LNCAP (cell line): Measurements from ENCODE around the gene TAOK2.

Source experiments
- TF ChIP-seq, protein P1 (sequence below): fragments of 450-650 bp; IDR thresholded peaks from 2 replicates; pipeline ENCODE4 v1.5.1; 2017; ENCODE audit warnings: mild to moderate bottlenecking

The TAOK2 gene

DNA sequence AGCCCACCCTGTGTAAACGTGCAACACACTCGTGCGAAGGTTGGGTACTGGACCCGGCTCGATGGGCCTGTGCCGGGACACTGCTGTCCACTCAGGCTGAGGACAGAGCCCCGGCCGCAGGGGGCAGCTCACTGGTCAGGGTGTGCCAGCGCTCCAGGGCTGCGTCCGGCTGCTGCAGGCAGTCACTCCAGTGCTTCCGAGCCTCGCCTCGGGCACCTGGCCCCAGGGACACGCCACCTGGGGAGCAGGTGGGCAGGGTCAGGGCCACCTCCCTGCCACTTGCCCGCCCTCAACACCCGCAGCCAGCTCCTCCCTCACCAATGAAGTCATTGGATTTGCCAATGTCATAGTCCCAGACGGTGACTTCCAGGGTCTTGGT lies 32.4 kb downstream of the TAOK2 start:
- TF ChIP-seq, protein P1, sequence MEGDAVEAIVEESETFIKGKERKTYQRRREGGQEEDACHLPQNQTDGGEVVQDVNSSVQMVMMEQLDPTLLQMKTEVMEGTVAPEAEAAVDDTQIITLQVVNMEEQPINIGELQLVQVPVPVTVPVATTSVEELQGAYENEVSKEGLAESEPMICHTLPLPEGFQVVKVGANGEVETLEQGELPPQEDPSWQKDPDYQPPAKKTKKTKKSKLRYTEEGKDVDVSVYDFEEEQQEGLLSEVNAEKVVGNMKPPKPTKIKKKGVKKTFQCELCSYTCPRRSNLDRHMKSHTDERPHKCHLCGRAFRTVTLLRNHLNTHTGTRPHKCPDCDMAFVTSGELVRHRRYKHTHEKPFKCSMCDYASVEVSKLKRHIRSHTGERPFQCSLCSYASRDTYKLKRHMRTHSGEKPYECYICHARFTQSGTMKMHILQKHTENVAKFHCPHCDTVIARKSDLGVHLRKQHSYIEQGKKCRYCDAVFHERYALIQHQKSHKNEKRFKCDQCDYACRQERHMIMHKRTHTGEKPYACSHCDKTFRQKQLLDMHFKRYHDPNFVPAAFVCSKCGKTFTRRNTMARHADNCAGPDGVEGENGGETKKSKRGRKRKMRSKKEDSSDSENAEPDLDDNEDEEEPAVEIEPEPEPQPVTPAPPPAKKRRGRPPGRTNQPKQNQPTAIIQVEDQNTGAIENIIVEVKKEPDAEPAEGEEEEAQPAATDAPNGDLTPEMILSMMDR: no peak

DNA sequence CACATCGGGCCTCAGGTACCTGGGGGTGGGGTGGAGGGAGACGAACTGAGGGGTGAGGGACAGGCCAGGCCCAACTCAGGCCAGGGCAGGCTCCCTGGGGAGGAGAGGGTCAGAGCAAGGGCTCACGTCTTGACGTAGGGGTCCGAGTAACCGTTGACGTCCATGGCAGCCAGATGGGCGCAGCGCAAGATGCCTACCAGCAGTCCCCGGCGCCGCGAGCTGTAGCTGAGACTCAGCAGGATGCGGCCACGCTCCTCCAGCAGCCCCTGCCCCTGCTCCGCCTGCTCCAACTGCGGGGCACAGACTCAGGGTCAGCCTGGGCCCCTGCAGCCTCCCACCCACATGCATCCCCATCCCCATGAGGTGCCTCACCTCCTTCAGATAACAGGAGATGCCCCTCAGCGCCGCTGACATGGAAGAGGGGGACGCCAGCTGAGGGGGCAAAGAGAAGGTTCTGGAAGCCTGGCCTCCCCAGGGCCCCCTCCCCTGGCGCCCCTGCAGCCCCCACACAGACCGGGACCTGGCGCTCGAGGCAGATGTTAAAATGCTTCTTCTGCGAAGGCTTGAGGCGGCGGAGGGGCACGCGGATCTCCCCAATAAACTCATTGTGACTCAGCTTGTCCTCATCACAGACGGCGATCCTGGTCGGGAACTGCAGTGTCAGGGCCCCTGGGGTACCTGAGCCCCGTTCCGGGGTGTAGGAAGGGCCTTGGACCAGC lies 33.1 kb downstream of the TAOK2 start:
- TF ChIP-seq, protein P1: no peak

DNA sequence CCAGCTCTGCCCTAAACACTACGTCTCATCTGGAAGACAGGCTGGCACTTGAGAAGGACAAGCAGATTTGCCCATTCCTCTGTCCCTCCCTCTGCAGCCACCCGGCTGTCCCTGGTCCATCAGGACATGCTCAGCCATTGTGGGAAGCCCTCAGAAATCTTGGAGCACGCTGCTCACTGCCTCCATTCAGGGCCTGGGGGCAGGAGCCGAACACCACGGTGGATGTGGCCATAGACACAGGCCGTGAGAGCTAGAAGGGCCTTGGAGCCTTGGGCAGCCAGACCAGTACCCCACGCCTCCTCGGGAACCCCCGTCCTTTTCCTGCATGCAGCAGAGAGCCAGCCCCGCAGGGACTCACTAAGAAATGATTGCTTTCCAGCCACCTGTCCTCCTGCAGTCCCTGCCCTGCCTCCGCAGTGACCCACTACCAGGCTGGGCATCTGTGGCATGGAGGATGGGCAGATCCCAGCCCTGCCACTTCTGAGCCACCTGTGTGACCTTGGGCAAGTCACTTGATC lies 33.8 kb downstream of the TAOK2 start:
- TF ChIP-seq, protein P1: no peak

DNA sequence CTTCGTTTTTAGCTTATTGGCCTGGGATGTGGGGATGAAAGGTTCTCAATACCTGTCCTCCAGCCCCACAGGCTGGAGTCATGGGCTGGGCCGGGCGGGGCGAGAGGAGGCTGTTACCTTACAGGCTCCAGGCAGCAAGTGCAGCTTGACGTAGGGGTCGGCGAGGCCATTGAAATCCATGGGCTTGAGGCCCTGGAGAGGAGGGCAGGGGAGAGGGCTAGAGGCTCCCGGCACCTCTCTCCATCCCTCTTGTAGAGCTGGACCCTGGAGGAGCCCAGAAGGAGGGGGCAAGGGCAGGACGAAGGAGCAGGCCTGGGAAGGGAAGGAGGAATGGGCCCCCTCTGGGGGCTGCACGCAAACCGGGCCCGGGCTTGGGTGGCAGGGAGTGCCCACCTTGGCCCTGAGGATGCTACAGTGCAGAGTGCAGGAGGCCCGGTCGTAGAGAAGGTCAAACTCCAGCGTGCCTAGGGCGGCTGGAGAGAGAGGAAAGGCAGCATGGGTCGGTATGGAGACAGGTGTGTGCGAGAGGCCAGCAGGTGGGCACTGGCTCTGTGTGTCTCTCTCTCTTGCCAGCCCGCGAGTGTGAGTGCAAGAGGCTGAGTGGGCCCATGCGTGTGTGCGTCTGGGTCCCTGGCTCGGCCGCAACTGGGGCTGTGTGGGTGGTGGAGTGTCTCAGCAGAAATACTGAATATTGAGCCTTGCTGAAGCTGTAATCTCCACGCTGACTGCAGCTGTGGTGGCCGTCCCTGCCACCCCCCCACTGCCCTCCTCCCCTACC lies 35.6 kb downstream of the TAOK2 start:
- TF ChIP-seq, protein P1: no peak

DNA sequence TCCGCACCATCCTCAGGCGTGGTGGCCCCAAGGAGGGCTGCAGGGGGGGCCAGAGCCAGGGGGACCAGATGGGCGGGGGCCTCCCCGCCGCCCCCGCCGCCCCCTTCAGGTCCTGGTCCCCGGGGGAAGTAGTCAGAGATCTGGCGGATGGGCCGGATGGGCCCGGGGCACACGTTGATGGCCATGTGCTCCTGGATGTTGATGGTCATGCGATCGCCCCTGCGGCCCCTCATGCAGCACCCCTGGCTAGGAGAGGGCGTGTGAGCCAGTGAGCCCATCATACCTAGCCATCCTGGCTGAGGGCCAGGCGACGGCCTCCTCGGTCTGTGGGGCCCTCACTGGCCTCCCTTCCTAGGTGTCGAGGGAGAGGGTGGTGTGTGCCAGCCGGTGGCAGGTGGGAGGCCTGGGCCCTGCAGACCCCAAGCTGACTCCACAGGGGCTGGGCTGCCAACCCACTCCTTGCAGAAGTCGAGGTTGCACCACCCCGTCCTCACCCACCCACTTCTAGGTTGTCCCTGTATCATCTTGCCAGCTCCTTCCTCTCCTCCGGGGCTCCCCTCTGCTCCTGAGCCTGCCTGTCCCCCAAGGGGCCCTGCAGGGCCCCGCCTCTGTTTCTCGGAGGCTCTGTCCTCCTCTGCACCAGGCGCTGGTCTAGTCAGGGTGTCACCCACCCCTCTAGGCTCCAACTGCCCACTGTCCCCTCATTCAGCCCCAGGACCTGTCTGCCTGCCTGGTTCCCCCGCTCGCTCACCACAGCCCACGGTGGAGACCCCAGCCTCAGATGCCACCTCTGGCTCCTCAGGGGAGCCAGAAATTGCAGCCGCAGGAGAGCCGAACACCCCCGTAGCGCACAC lies 36.5 kb downstream of the TAOK2 start:
- TF ChIP-seq, protein P1: no peak

DNA sequence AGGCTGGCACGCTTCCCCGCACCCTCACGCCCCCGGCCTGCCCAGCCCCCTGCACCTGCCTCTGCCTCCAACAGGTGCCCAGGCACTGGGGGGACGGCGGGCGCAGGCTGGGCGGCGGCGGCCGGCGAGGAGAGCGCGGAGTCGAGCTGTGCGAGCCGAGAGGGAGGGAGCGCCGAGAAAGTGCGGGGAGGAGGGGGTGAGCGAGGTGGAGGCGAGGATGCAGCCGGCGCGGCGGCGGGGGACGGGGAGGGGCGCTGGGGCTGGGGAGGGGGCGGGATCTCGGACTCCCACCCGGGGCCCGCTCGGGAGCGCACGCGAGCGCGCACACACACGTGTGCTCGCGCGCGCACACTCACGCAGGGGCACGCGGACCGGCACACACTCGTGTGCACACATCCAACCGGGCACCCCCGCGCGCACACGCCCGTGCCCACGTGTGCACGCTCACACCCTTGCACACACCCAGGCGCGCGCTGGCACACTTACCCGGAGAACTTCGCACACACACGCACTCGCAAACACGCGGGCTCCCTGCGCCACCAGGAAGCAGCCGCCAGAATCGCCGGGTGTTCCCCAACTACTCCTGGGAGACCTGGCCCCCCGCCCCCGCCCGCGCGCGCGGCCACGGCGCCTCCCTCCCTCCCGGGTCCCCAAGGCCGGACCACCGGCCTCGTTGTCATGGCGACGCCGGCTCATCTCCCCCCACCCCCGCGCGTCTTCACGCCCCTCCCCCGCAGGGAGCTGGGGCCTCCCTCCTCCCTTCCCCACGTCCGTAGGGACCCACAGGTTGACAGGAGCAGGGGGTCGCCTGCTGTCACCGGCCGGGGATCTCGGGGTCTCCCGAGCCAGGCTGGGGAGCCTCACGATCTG lies 37.4 kb downstream of the TAOK2 start, which contains the start of gene DOC2A:
Gene DOC2A (minus strand): TSS at position 184 of the 870 bp plus-strand sequence. CDS start 805 bp downstream, outside the sequence.
- TF ChIP-seq, protein P1: no peak
